ENCODE results near the gene ATF3.
A peak's percentile ranks its signal among the peaks of the same experiment; 100 is the strongest.

Gene ATF3

GRCh38 chr1:212609701-212610574 is 1.4 kb downstream of the ATF3 start:
- TF ChIP-seq PRDM1 (tag by site-specific recombination; IDR thresholded peaks at IDR 0.05) (peak; percentile 68), ZBTB11 (tag by site-specific recombination; conservative IDR thresholded peaks at IDR 0.05; ENCODE audit: low read depth) (peak; percentile 42; the same call in 1 of the 2 replicates), ZEB2 (tag by site-specific recombination; IDR thresholded peaks at IDR 0.05) (peak; percentile 2; the same call in 1 of the 2 replicates), ZNF140 (tag by site-specific recombination; IDR thresholded peaks at IDR 0.05) (no peak), REST (tag by site-specific recombination; IDR thresholded peaks at IDR 0.05) (0 out of 2 replicates have a peak, but pooled peaks have one; percentile 26), ZBTB26 (tag by site-specific recombination; optimal IDR thresholded peaks at IDR 0.05) (no peak), GLIS2 (tag by site-specific recombination; IDR thresholded peaks at IDR 0.05) (peak; percentile 32; the same call in 1 of the 2 replicates), PRDM6 (tag by site-specific recombination; IDR thresholded peaks at IDR 0.05) (no peak), ZNF2 (tag by site-specific recombination; IDR thresholded peaks at IDR 0.05) (peak; percentile 26; the same call in 1 of the 2 replicates)
- Histone ChIP-seq H3K27ac (ENCODE audit: extremely low read depth, low read depth, low read length) (peak overlapping the region; percentile 30; the same call in 1 of the 2 replicates), H3K4me1 (ENCODE audit: control insufficient read depth, insufficient read depth, low read length) (peaks cover 14% of the 10 kb centered on the region), H3K36me3 (ENCODE audit: control insufficient read depth in 2 of 2, insufficient read depth in 1 of 2, low read length in 2 of 2) (peaks cover 0 to 8% of the 10 kb centered on the region in 2 experiments; a peak in 1 of 3 replicates), H3K4me3 (ENCODE audit: low read depth, low read length) (peak overlapping the region; percentile 82), H3K9me3 (ENCODE audit: control insufficient read depth, insufficient read depth, low read depth, low read length) (no peaks in the 10 kb centered on the region)
- POLR2A ChIA-PET = interaction anchor here (0.7 to 3.3 kb wide), 14 partner anchors 8 to 130 kb away, joined by 3 to 79 read pairs (median 12); no protein-coding TSS in a partner anchor
- CTCF ChIA-PET = interaction anchor here (0.6 to 2.0 kb wide), 6 partner anchors 26 to 386 kb away, joined by 3 to 5 read pairs (median 4); no protein-coding TSS in a partner anchor

GRCh38 chr1:212610575-212610967 is 2.0 kb downstream of the ATF3 start:
- peaks cover 14% of the 10 kb centered on the region for H3K4me1 ChIP-seq (ENCODE audit: control insufficient read depth, insufficient read depth, low read length)
- peak overlapping the region; percentile 82 for H3K4me3 ChIP-seq (ENCODE audit: low read depth, low read length)
- no peaks in the 10 kb centered on the region for H3K9me3 ChIP-seq (ENCODE audit: control insufficient read depth, insufficient read depth, low read depth, low read length)
- ChIA-PET POLR2A (interaction anchor here (1.5 to 2.9 kb wide), 2 partner anchors 8 to 62 kb away, joined by 3 to 25 read pairs; no protein-coding TSS in a partner anchor), CTCF (interaction anchor here (0.6 to 2.1 kb wide), 3 partner anchors 44 to 940 kb away, joined by 3 to 9 read pairs (median 4); no protein-coding TSS in a partner anchor)
- H3K36me3 ChIP-seq (ENCODE audit: control insufficient read depth in 2 of 2, insufficient read depth in 1 of 2, low read length in 2 of 2) = peaks cover 1 to 15% of the 10 kb centered on the region in 2 experiments; a peak in 2 of 3 replicates
- TF ChIP-seq RBAK (tag by site-specific recombination; IDR thresholded peaks at IDR 0.05) (no peak), FEZF1 (tag by site-specific recombination; IDR thresholded peaks at IDR 0.05) (peak; percentile 63), ZBTB48 (tag by site-specific recombination; IDR thresholded peaks at IDR 0.05) (peak; percentile 28; the same call in 1 of the 2 replicates), ZNF391 (tag by site-specific recombination; IDR thresholded peaks at IDR 0.05; ENCODE audit: borderline replicate concordance, low read depth) (no peak), ZNF777 (tag by site-specific recombination; IDR thresholded peaks at IDR 0.05; ENCODE audit: borderline replicate concordance) (no peak), ZNF544 (tag by site-specific recombination; IDR thresholded peaks at IDR 0.05) (no peak)
- no peak overlapping the region for H3K27ac ChIP-seq (ENCODE audit: extremely low read depth, low read depth, low read length)

Measured in HEK293 (cell line).